Neuronal stem cell (in vitro differentiated cells): ENCODE data around the gene UTF1.

Source experiments
- DNase-seq: peaks from one replicate; pipeline ENCODE4 v3.0.0-alpha.2; 2013; ENCODE audit warnings: low spot score
- H2AFZ ChIP-seq: one replicate; pipeline ENCODE4 v1.6.1; 2013; ENCODE audit warnings: mild to moderate bottlenecking, low read length, inconsistent platforms
- H2AK5ac ChIP-seq: 2 replicates; pipeline ENCODE4 v1.6.1; 2013; ENCODE audit warnings: low read depth, mild to moderate bottlenecking, inconsistent platforms, low read length, moderate library complexity, mixed read lengths
- H2BK120ac ChIP-seq: 2 replicates; pipeline ENCODE4 v1.6.1; 2013; ENCODE audit warnings: low read depth, mild to moderate bottlenecking, inconsistent platforms, low read length, moderate library complexity, mixed read lengths
- H2BK12ac ChIP-seq: one replicate; pipeline ENCODE4 v1.6.1; 2013; ENCODE audit warnings: low read length, inconsistent platforms
- H2BK15ac ChIP-seq: 2 replicates; pipeline ENCODE4 v1.6.1; 2013; ENCODE audit warnings: mild to moderate bottlenecking, low read length, inconsistent platforms, mixed read lengths
- H2BK5ac ChIP-seq: one replicate; pipeline ENCODE4 v1.6.1; 2013; ENCODE audit warnings: inconsistent platforms, mild to moderate bottlenecking, low read length, moderate library complexity
- H3K14ac ChIP-seq: one replicate; pipeline ENCODE4 v1.6.1; 2013; ENCODE audit warnings: low read length, inconsistent platforms
- H3K18ac ChIP-seq: 2 replicates; pipeline ENCODE4 v1.6.1; 2013; ENCODE audit warnings: low read length, inconsistent platforms
- H3K23ac ChIP-seq: 2 replicates; pipeline ENCODE4 v1.6.1; 2013; ENCODE audit warnings: low read depth, mild to moderate bottlenecking, mixed read lengths, low read length, inconsistent platforms; ENCODE audit not compliant: poor library complexity
- H3K27ac ChIP-seq: replicated peaks from 3 replicates; pipeline ENCODE4 v1.5.1; 2013; ENCODE audit warnings: low read length, inconsistent platforms
- H3K27me3 ChIP-seq, 3 experiments: 2 replicates each; pipeline ENCODE4 v1.6.1; 2013; ENCODE audit warnings: low read length in 3 of 3, mild to moderate bottlenecking in 2 of 3, inconsistent platforms in 1 of 3, low read depth in 1 of 3, mixed read lengths in 1 of 3, moderate library complexity in 1 of 3; ENCODE audit not compliant: control insufficient read depth in 3 of 3, insufficient read depth in 3 of 3
- H3K36me3 ChIP-seq, 2 donors: replicated peaks in 1 of 2; 2 replicates each; pipeline ENCODE4 v1.6.1; 2013; ENCODE audit warnings: low read length in 2 of 2; ENCODE audit not compliant: control insufficient read depth in 2 of 2, insufficient read depth in 2 of 2
- H3K4ac ChIP-seq: 2 replicates; pipeline ENCODE4 v1.6.1; 2013; ENCODE audit warnings: inconsistent platforms, mild to moderate bottlenecking, low read length, moderate library complexity
- H3K4me1 ChIP-seq, 2 donors: 1 replicate in 1 of 2; 2 replicates in 1 of 2; pipeline ENCODE4 v1.6.1; 2013; ENCODE audit warnings: low read length in 2 of 2, low read depth in 1 of 2; ENCODE audit not compliant: control insufficient read depth in 2 of 2, insufficient read depth in 1 of 2
- H3K4me2 ChIP-seq: one replicate; pipeline ENCODE4 v1.6.1; 2013; ENCODE audit warnings: mild to moderate bottlenecking, low read length, inconsistent platforms; ENCODE audit not compliant: insufficient read depth, poor library complexity, severe bottlenecking
- H3K4me3 ChIP-seq, 2 donors: 2 replicates each; pipeline ENCODE4 v1.5.1; 2013; ENCODE audit warnings: low read length in 2 of 2, mild to moderate bottlenecking in 2 of 2, inconsistent platforms in 1 of 2, moderate library complexity in 1 of 2
- H3K79me1 ChIP-seq: one replicate; pipeline ENCODE4 v1.6.1; 2013; ENCODE audit warnings: low read depth, mild to moderate bottlenecking, inconsistent platforms, low read length, moderate library complexity
- H3K9ac ChIP-seq: one replicate; pipeline ENCODE4 v1.6.1; 2013; ENCODE audit warnings: mild to moderate bottlenecking, low read depth, low read length, inconsistent platforms; ENCODE audit not compliant: poor library complexity
- H3K9me3 ChIP-seq, 2 donors: replicated peaks in 1 of 2; 2 replicates each; pipeline versions ENCODE3 to v1.6.1; 2013; ENCODE audit warnings: low read length in 2 of 2, mild to moderate bottlenecking in 2 of 2, inconsistent platforms in 1 of 2, low read depth in 1 of 2, mixed read lengths in 1 of 2, moderate library complexity in 1 of 2; ENCODE audit not compliant: control insufficient read depth in 2 of 2, insufficient read depth in 1 of 2
- H4K8ac ChIP-seq: one replicate; pipeline ENCODE4 v1.6.1; 2013; ENCODE audit warnings: low read depth, mild to moderate bottlenecking, inconsistent platforms, low read length, moderate library complexity
- H4K91ac ChIP-seq: one replicate; pipeline ENCODE4 v1.6.1; 2013; ENCODE audit warnings: low read length, low read depth, mild to moderate bottlenecking, inconsistent platforms; ENCODE audit not compliant: poor library complexity
- WGBS, 2 donors: extraction: QIAGEN DNeasy Blood & Tissue Kit; methylation state at CpG; one replicate each; pipeline ENCODE4 v1.1.7; 2013; ENCODE audit warnings: missing lambda C conversion rate in 2 of 2, mixed read lengths in 1 of 2; ENCODE audit not compliant: insufficient read length in 2 of 2, insufficient replicate concordance in 1 of 2; ENCODE audit errors: extremely low coverage in 2 of 2; 5-methylcytosine and 5-hydroxymethylcytosine counted together

Gene UTF1

DNA sequence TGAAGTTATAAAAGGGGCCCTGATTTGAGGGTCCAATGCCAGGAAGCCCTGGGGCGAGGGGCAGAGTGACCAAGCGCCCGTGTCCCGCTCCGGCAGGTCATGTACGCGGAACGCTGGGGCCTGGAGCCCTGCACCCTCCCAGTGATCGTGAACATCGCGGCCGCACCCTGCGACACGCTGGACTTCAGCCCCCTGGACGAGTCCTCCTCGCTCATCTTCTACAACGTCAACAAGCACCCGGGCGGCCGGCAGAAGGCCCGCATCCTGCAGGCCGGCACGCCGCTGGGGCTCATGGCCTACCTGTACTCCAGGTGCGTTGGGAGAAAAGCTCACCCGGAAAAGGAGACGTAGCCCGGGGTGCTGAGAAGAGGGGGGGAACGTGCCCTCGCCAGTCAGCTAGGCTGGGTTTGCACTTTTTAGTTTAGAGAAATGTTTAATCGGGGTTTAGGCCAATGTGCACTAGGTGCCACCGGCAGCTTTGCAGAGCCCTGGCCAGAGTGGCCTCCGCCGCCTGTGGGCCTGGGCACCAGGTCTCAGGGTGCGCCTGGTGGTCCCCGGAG is 22.9 kb upstream of the UTF1 start:
- Histone ChIP-seq H2AK5ac (peak overlapping the region; percentile 21), H2BK12ac (no peak overlapping the region), H3K79me1 (peaks cover 1% of the 10 kb centered on the region), H3K9ac (no peak overlapping the region), H3K36me3 (peaks cover 0 to 6% of the 10 kb centered on the region in 2 donors), H3K27ac (no peak overlapping the region), H2AFZ (no peak overlapping the region), H3K4me2 (no peak overlapping the region), H3K4ac (no peak overlapping the region), H3K4me3 (no peak overlapping the region), H3K14ac (peak overlapping the region; percentile 71), H3K4me1 (peaks cover 0 to 4% of the 10 kb centered on the region in 2 donors), H2BK120ac (no peak overlapping the region), H3K27me3 (no peaks in the 10 kb centered on the region), H4K91ac (no peak overlapping the region), H2BK15ac (no peak overlapping the region), H2BK5ac (peak overlapping the region; percentile 13), H3K18ac (no peak overlapping the region), H3K23ac (peak overlapping the region; percentile 55), H3K9me3 (peaks cover 0 to 5% of the 10 kb centered on the region in 2 donors), H4K8ac (peak overlapping the region; percentile 43)
- no CpG with 5 or more reads among the region's 36 CpGs for WGBS, 2 donors
- no peak for DNase-seq

DNA sequence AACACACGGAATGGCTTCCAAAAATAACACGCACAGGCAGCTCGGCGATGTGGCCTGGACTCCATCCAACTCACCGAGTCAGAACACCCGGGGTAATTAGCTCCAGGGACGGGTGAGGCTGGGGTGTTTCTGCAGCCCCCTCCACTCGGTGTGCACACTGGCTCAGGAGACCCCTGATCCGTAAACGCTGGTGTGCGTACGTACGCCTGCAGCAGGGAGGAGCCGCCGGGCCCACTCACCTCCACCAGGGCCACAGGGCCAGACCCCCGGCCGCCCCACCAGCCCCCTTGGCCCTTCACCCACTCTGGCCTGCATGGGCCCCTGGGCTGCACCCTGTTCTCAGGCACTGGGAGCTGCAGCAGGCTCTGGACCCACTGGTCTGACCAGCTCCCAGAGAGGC is 22.4 kb upstream of the UTF1 start:
- peaks cover 1% of the 10 kb centered on the region for H3K79me1 ChIP-seq
- H3K4ac ChIP-seq: no peak overlapping the region
- no peak overlapping the region for H2AFZ ChIP-seq
- H3K4me3 ChIP-seq: no peak overlapping the region
- H3K9ac ChIP-seq: no peak overlapping the region
- no peak overlapping the region for H2BK12ac ChIP-seq
- no peak for DNase-seq
- H3K23ac ChIP-seq: peak overlapping the region; percentile 55
- no peak overlapping the region for H3K14ac ChIP-seq
- H4K91ac ChIP-seq: no peak overlapping the region
- H4K8ac ChIP-seq: no peak overlapping the region
- H3K4me1 ChIP-seq: no peaks in the 10 kb centered on the region
- no CpG with 5 or more reads among the region's 17 CpGs for WGBS, 2 donors
- peak overlapping the region; percentile 57 for H3K18ac ChIP-seq
- H2BK15ac ChIP-seq: no peak overlapping the region
- peaks cover 0 to 7% of the 10 kb centered on the region in 2 donors for H3K36me3 ChIP-seq
- H3K9me3 ChIP-seq: peaks cover 0 to 5% of the 10 kb centered on the region in 2 donors
- H2BK5ac ChIP-seq: no peak overlapping the region
- H2BK120ac ChIP-seq: no peak overlapping the region
- no peak overlapping the region for H3K27ac ChIP-seq
- H2AK5ac ChIP-seq: peak overlapping the region; percentile 56
- no peak overlapping the region for H3K4me2 ChIP-seq
- no peaks in the 10 kb centered on the region for H3K27me3 ChIP-seq

GRCh38 chr10:133208466-133208865 is 21.6 kb upstream of the UTF1 start:
- Histone ChIP-seq H3K23ac (peak overlapping the region; percentile 90), H3K79me1 (peaks cover 1% of the 10 kb centered on the region), H3K27ac (no peak overlapping the region), H3K4ac (no peak overlapping the region), H3K9ac (no peak overlapping the region), H2BK12ac (peak overlapping the region; percentile 65), H3K4me2 (no peak overlapping the region), H2AFZ (no peak overlapping the region), H3K4me1 (no peaks in the 10 kb centered on the region), H3K18ac (no peak overlapping the region), H2BK15ac (no peak overlapping the region), H2BK120ac (no peak overlapping the region), H3K27me3 (peaks cover 0 to 3% (median 0%) of the 10 kb centered on the region in 3 experiments), H4K8ac (peak overlapping the region; percentile 29), H4K91ac (peak overlapping the region; percentile 61), H3K36me3 (peaks cover 0 to 7% of the 10 kb centered on the region in 2 donors), H3K4me3 (peak overlapping the region in 1 of 2 donors; percentile 66), H3K14ac (peak overlapping the region; percentile 77), H2AK5ac (no peak overlapping the region), H3K9me3 (peaks cover 0 to 5% of the 10 kb centered on the region in 2 donors), H2BK5ac (no peak overlapping the region)
- DNase-seq: no peak
- WGBS, 2 donors: no CpG with 5 or more reads among the region's 18 CpGs

DNA sequence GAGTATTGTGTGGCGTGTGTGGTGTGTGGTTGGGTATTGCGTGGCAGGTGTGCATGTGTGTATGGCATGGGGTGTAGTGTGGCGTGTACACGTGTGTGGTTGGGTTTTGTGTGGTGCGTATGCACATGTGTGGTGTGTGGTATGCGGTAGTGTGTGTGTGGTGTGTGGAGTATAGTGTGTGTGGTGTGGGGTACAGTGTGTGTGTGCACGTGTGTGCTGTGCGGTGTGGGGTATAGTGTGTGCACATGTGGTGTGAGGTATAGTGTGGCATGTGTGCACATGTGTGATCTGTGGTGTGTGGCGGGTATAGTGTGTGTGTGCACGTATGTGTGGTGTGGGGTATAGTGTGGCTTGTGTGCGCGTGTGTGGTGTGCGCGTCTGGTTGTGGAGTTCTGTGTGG is 20.9 kb upstream of the UTF1 start:
- peaks cover 0 to 5% of the 10 kb centered on the region in 2 donors for H3K9me3 ChIP-seq
- no peak overlapping the region for H2BK15ac ChIP-seq
- H3K4me1 ChIP-seq: no peaks in the 10 kb centered on the region
- H3K14ac ChIP-seq: peak overlapping the region; percentile 98
- peak overlapping the region; percentile 1 for H3K18ac ChIP-seq
- peak overlapping the region; percentile 61 for H4K91ac ChIP-seq
- no peak overlapping the region for H2BK120ac ChIP-seq
- peak overlapping the region; percentile 90 for H3K23ac ChIP-seq
- peak overlapping the region; percentile 4 for H3K4ac ChIP-seq
- H2AFZ ChIP-seq: no peak overlapping the region
- DNase-seq: no peak
- WGBS, 2 donors: 100% methylated on average over 1 to 5 of the region's 14 CpGs
- H3K9ac ChIP-seq: peak overlapping the region; percentile 54
- H3K4me2 ChIP-seq: no peak overlapping the region
- H4K8ac ChIP-seq: no peak overlapping the region
- no peak overlapping the region for H2BK5ac ChIP-seq
- H3K27ac ChIP-seq: no peak overlapping the region
- peaks cover 0 to 3% (median 0%) of the 10 kb centered on the region in 3 experiments for H3K27me3 ChIP-seq
- peaks cover 0 to 7% of the 10 kb centered on the region in 2 donors for H3K36me3 ChIP-seq
- peaks cover 1% of the 10 kb centered on the region for H3K79me1 ChIP-seq
- H3K4me3 ChIP-seq: peak overlapping the region in 1 of 2 donors; percentile 66
- H2AK5ac ChIP-seq: peak overlapping the region; percentile 74
- peak overlapping the region; percentile 12 for H2BK12ac ChIP-seq
